IPS DF 6.9 (cell line): ENCODE data around the gene MAP1LC3C.

Experiments used
- DNase-seq: peaks from one replicate; pipeline ENCODE4 v3.0.0-alpha.2; 2013; ENCODE audit warnings: low read depth, low spot score
- H3K27ac ChIP-seq: one replicate; pipeline ENCODE4 v1.5.1; 2013; ENCODE audit warnings: low read length, control low read depth
- H3K27me3 ChIP-seq: 2 replicates; pipeline ENCODE4 v1.6.1; 2013; ENCODE audit warnings: mild to moderate bottlenecking, low read length; ENCODE audit not compliant: control insufficient read depth, insufficient read depth
- H3K36me3 ChIP-seq: 2 replicates; pipeline ENCODE4 v1.6.1; 2013; ENCODE audit warnings: low read length; ENCODE audit not compliant: control insufficient read depth, insufficient read depth
- H3K4me1 ChIP-seq: 2 replicates; pipeline ENCODE4 v1.6.1; 2013; ENCODE audit warnings: low read length; ENCODE audit not compliant: control insufficient read depth, insufficient read depth
- H3K4me3 ChIP-seq: 2 replicates; pipeline ENCODE4 v1.5.1; 2013; ENCODE audit warnings: mild to moderate bottlenecking, low read length
- H3K9me3 ChIP-seq: 2 replicates; pipeline ENCODE4 v1.6.1; 2013; ENCODE audit warnings: low read length, inconsistent platforms; ENCODE audit not compliant: control insufficient read depth, insufficient read depth
- WGBS: extraction: QIAGEN DNeasy Blood & Tissue Kit; methylation state at CpG from one replicate; pipeline ENCODE4 v1.1.7; 2013; ENCODE audit warnings: mixed read lengths, missing lambda C conversion rate; ENCODE audit not compliant: insufficient read length, insufficient coverage; 5-methylcytosine and 5-hydroxymethylcytosine counted together

Gene MAP1LC3C

GRCh38 chr1:241964550-241965282 is 34.2 kb downstream of the MAP1LC3C start:
- no peaks in the 10 kb centered on the region for H3K4me1 ChIP-seq
- H3K4me3 ChIP-seq: no peak overlapping the region
- WGBS: no CpG with 5 or more reads among the region's 8 CpGs
- no peaks in the 10 kb centered on the region for H3K9me3 ChIP-seq
- no peaks in the 10 kb centered on the region for H3K36me3 ChIP-seq
- no peaks in the 10 kb centered on the region for H3K27me3 ChIP-seq
- DNase-seq: no peak
- H3K27ac ChIP-seq: no peak overlapping the region

- no peaks in the 10 kb centered on the region for H3K9me3 ChIP-seq
Observed at GRCh38 chr1:241963722-241964121, 35.2 kb downstream of the MAP1LC3C start.

GRCh38 chr1:241962153-241962552 is 36.7 kb downstream of the MAP1LC3C start:
- WGBS: no CpG with 5 or more reads among the region's 2 CpGs

More at GRCh38 chr1:241963722-241964121, 35.2 kb downstream of the MAP1LC3C start:
- Histone ChIP-seq H3K4me3 (no peak overlapping the region), H3K27me3 (no peaks in the 10 kb centered on the region), H3K36me3 (no peaks in the 10 kb centered on the region), H3K4me1 (no peaks in the 10 kb centered on the region), H3K27ac (no peak overlapping the region)
- no peak for DNase-seq

GRCh38 chr1:241957692-241958494 is 41.0 kb downstream of the MAP1LC3C start, which contains the start of gene BECN2:
Gene BECN2 (plus strand): TSS chr1:241957767. CDS start chr1:241957767, 0 bp downstream.
- H3K27ac ChIP-seq: no peak within 1 kb of the TSS
- H3K4me1 ChIP-seq: no peaks in the 10 kb centered on the region
- H3K4me3 ChIP-seq: no peak within 1 kb of the TSS
- DNase-seq: no peak
- no peaks in the 10 kb centered on the region for H3K9me3 ChIP-seq
- no CpG with 5 or more reads among the region's 33 CpGs for WGBS
- H3K36me3 ChIP-seq: no peaks in the 10 kb centered on the region
- no peaks in the 10 kb centered on the region for H3K27me3 ChIP-seq

More at GRCh38 chr1:241962153-241962552, 36.7 kb downstream of the MAP1LC3C start:
- Histone ChIP-seq H3K27me3 (no peaks in the 10 kb centered on the region), H3K36me3 (no peaks in the 10 kb centered on the region), H3K27ac (no peak overlapping the region), H3K9me3 (no peaks in the 10 kb centered on the region), H3K4me3 (no peak overlapping the region), H3K4me1 (no peaks in the 10 kb centered on the region)
- no peak for DNase-seq

- DNase-seq: no peak
- no peak overlapping the region for H3K4me3 ChIP-seq
- H3K27ac ChIP-seq: no peak overlapping the region
- H3K27me3 ChIP-seq: no peaks in the 10 kb centered on the region
- no peaks in the 10 kb centered on the region for H3K9me3 ChIP-seq
- no peaks in the 10 kb centered on the region for H3K36me3 ChIP-seq
- no peaks in the 10 kb centered on the region for H3K4me1 ChIP-seq
- WGBS: no CpG with 5 or more reads among the region's 5 CpGs
Observed at GRCh38 chr1:241950390-241950789, 48.5 kb downstream of the MAP1LC3C start.

GRCh38 chr1:241947354-241947753 is 51.5 kb downstream of the MAP1LC3C start:
- no peak for DNase-seq
- WGBS: no CpG with 5 or more reads among the region's 6 CpGs
- no peaks in the 10 kb centered on the region for H3K4me1 ChIP-seq
- H3K27me3 ChIP-seq: no peaks in the 10 kb centered on the region
- H3K9me3 ChIP-seq: no peaks in the 10 kb centered on the region
- H3K4me3 ChIP-seq: no peak overlapping the region
- H3K27ac ChIP-seq: no peak overlapping the region
- no peaks in the 10 kb centered on the region for H3K36me3 ChIP-seq
